Caco-2 (cell line): ENCODE measurements around the gene COCH. TPM values are rescaled to one million over a fixed set of nuclear protein-coding genes. Genes with fewer than 3 reads are reported as not detected.

Experiments
- BruUV-seq: library from RNA; stranded (reverse); fragments of 400-500 nt; replicated peaks from 2 replicates; lab custom pipeline; 2021; lab: Mats Ljungman, UMichigan
- CTCF ChIA-PET: fragments of 300-600 bp; sonication (Branson Sonifier 250); formaldehyde crosslinking; loops from one replicate; lab custom pipeline; 2022; ENCODE audit warnings: antibody characterized with exemption; lab: Charles Lee
- POLR2A ChIA-PET: fragments of 300-600 bp; sonication (Branson Sonifier 250); formaldehyde crosslinking; loops from one replicate; lab custom pipeline; 2022; ENCODE audit warnings: antibody characterized with exemption; lab: Charles Lee
- DNase-seq, 2 experiments: peaks; one replicate each; pipeline versions ENCODE4 v3.0.0 to v3.0.0-alpha.2; 2020 to 2022
- H3K27me3 ChIP-seq: replicated peaks from 2 replicates; pipeline ENCODE4 v1.6.0; 2011; ENCODE audit warnings: low read length; ENCODE audit not compliant: control insufficient read depth, insufficient read depth
- H3K36me3 ChIP-seq: 2 replicates; pipeline ENCODE4 v1.5.1; 2011; ENCODE audit warnings: low read length; ENCODE audit not compliant: control insufficient read depth, insufficient read depth
- H3K4me1 ChIP-seq: fragments of 250-450 bp; sonication (Bioruptor Pico); 2 replicates; pipeline ENCODE4 v1.5.1; 2020; ENCODE audit warnings: mild to moderate bottlenecking
- H3K4me3 ChIP-seq: 2 replicates; pipeline ENCODE4 v1.5.1; 2011; ENCODE audit warnings: low read depth, mild to moderate bottlenecking, control low read depth, low read length
- H3K9me3 ChIP-seq: fragments of 250-450 bp; sonication (Bioruptor Pico); 2 replicates; pipeline ENCODE4 v1.5.1; 2020; ENCODE audit warnings: mild to moderate bottlenecking, moderate library complexity
- H3K27ac Mint-ChIP-seq: one replicate; pipeline ENCODE4 v1.8.0; 2022; ENCODE audit warnings: mixed read lengths; ENCODE audit not compliant: unreplicated experiment
- H3K27me3 Mint-ChIP-seq: one replicate; pipeline ENCODE4 v1.8.0; 2022; ENCODE audit warnings: mixed read lengths; ENCODE audit not compliant: insufficient read depth, unreplicated experiment
- H3K36me3 Mint-ChIP-seq: one replicate; pipeline ENCODE4 v1.8.0; 2022; ENCODE audit warnings: mild to moderate bottlenecking, mixed read lengths; ENCODE audit not compliant: insufficient read depth, unreplicated experiment
- H3K4me1 Mint-ChIP-seq: one replicate; pipeline ENCODE4 v1.8.0; 2022; ENCODE audit warnings: low read depth, mixed read lengths; ENCODE audit not compliant: unreplicated experiment
- H3K4me3 Mint-ChIP-seq: one replicate; pipeline ENCODE4 v1.8.0; 2022; ENCODE audit warnings: mild to moderate bottlenecking, moderate library complexity, mixed read lengths; ENCODE audit not compliant: unreplicated experiment
- H3K9me3 Mint-ChIP-seq: one replicate; pipeline ENCODE4 v1.8.0; 2022; ENCODE audit warnings: mixed read lengths; ENCODE audit not compliant: unreplicated experiment
- intact Hi-C: fragments of 100-400 bp; cut with micrococcal nuclease; formaldehyde crosslinking; loops from one replicate; pipeline ENCODE4 v1.10.0; 2022; ENCODE audit not compliant: unreplicated experiment
- total RNA-seq: library from RNA; stranded (reverse); gene quantifications from 2 replicates; pipeline ENCODE4 v1.2.3, GENCODE V29; 2022
- TF ChIP-seq, protein P1 (sequence below), 2 experiments: fragments of 200-600 bp in 1 of 2; IDR thresholded peaks; 1 replicate in 1 of 2; 2 replicates in 1 of 2; pipeline versions ENCODE4 v1.5.1 to v1.8.0; 2011 to 2022; ENCODE audit warnings: antibody characterized with exemption in 1 of 2, control low read depth in 1 of 2, inconsistent platforms in 1 of 2, low read depth in 1 of 2, low read length in 1 of 2, mild to moderate bottlenecking in 1 of 2, moderate library complexity in 1 of 2; ENCODE audit not compliant: insufficient read depth in 1 of 2, severe bottlenecking in 1 of 2, unreplicated experiment in 1 of 2

The COCH gene
- total RNA-seq, 1 experiment from 2014 or later: 32.2 TPM

DNA sequence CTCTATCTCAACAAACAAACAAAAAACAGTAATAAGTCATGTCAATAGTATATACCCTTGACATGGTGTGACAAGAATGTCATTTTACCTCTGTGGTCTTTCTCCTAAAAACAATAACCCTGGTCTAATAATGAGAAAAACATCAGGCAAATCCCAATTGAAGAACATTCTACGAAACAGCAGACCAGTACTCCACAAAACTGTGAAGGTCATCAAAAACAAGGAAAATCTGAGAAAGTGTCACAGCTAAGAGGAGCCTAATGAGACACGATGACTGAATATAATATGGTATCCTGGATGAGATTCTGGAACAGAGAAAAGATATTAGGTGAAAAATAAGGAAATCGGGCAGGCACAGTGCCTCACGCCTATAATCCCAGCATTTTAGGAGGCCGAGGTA, 5.6 kb upstream of the COCH start:
- Mint-ChIP-seq H3K36me3 (no peaks in the 10 kb centered on the region), H3K4me1 (no peaks in the 10 kb centered on the region), H3K9me3 (no peaks in the 10 kb centered on the region), H3K4me3 (no peak overlapping the region), H3K27me3 (peaks cover 7% of the 10 kb centered on the region), H3K27ac (no peak overlapping the region)
- TF ChIP-seq, protein P1, sequence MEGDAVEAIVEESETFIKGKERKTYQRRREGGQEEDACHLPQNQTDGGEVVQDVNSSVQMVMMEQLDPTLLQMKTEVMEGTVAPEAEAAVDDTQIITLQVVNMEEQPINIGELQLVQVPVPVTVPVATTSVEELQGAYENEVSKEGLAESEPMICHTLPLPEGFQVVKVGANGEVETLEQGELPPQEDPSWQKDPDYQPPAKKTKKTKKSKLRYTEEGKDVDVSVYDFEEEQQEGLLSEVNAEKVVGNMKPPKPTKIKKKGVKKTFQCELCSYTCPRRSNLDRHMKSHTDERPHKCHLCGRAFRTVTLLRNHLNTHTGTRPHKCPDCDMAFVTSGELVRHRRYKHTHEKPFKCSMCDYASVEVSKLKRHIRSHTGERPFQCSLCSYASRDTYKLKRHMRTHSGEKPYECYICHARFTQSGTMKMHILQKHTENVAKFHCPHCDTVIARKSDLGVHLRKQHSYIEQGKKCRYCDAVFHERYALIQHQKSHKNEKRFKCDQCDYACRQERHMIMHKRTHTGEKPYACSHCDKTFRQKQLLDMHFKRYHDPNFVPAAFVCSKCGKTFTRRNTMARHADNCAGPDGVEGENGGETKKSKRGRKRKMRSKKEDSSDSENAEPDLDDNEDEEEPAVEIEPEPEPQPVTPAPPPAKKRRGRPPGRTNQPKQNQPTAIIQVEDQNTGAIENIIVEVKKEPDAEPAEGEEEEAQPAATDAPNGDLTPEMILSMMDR (IDR thresholded peaks at IDR 0.05; ENCODE audit: insufficient read depth in 1 of 2, low read depth in 1 of 2, low read length in 1 of 2, severe bottlenecking in 1 of 2, unreplicated experiment in 1 of 2): no peak
- POLR2A ChIA-PET: no interaction called here
- no peak for DNase-seq
- BruUV-seq: no TSS peak
- Histone ChIP-seq H3K4me1 (no peaks in the 10 kb centered on the region), H3K9me3 (no peaks in the 10 kb centered on the region), H3K4me3 (no peak overlapping the region), H3K27me3 (no peaks in the 10 kb centered on the region), H3K36me3 (no peaks in the 10 kb centered on the region)
- intact Hi-C loops: no loop called here
- CTCF ChIA-PET: no interaction called here

DNA sequence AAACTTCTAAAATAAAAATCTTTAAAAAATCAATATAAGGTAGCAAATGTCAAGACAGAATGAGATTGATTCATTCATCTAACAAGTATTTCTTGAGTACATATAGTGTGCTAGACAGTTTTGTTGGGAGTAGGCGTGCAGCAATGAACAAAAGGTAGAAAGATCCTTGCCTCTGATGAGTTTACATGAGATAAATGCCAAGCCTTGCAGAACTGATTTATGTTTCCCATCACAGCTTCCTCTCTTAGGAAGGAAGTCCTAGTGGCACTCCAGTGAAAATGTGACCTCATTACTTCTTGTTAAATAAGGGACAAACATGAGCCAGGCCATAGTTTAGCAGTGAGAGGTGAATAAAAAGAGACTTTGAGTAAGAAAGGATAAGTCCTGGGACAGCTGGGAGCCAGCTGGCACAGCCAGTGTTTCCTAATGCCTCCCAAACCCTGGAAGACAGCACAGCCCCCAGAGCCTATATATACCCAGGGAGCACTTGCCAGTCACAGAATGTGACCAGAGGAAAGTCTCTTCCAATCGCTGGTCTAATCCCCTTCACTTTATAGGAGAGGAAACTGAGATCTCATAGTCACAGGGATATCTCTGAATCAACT, 4.7 kb upstream of the COCH start:
- TF ChIP-seq, protein P1 (IDR thresholded peaks at IDR 0.05; ENCODE audit: insufficient read depth in 1 of 2, low read depth in 1 of 2, low read length in 1 of 2, severe bottlenecking in 1 of 2, unreplicated experiment in 1 of 2): no peak
- no TSS peak for BruUV-seq
- intact Hi-C loops: loop anchor here (5.0 to 10.0 kb wide), 2 partner anchors 142 to 215 kb away; no protein-coding TSS in a partner anchor
- Histone ChIP-seq H3K4me1 (no peaks in the 10 kb centered on the region), H3K27me3 (no peaks in the 10 kb centered on the region), H3K9me3 (no peaks in the 10 kb centered on the region), H3K4me3 (no peak overlapping the region), H3K36me3 (no peaks in the 10 kb centered on the region)
- CTCF ChIA-PET: no interaction called here
- H3K4me1 Mint-ChIP-seq: no peaks in the 10 kb centered on the region
- no peaks in the 10 kb centered on the region for H3K9me3 Mint-ChIP-seq
- DNase-seq: no peak
- peaks cover 3% of the 10 kb centered on the region for H3K27me3 Mint-ChIP-seq
- POLR2A ChIA-PET: no interaction called here
- H3K27ac Mint-ChIP-seq: no peak overlapping the region
- no peak overlapping the region for H3K4me3 Mint-ChIP-seq
- peaks cover 3% of the 10 kb centered on the region for H3K36me3 Mint-ChIP-seq

DNA sequence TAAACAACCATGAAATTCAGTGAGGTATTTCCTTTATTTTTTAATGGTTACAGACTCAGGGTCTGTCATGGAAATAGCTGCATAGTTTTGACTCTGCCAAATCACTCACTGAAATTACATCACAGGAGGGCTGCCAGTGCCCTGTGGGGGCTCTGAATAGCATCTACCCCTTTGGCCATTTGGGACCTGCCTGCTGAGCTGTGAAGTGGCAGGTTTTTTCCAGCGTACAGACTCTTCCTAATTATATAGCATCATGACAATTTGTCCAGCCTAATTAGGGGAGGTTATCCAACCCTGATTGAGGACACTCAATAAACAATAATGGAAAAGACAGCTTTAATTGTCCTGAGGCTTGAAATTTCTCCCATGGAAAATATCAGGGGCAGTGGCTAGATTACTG, 1.8 kb upstream of the COCH start:
- Histone ChIP-seq H3K9me3 (no peaks in the 10 kb centered on the region), H3K4me3 (no peak overlapping the region), H3K36me3 (no peaks in the 10 kb centered on the region), H3K27me3 (no peaks in the 10 kb centered on the region), H3K4me1 (no peaks in the 10 kb centered on the region)
- Mint-ChIP-seq H3K4me1 (no peaks in the 10 kb centered on the region), H3K36me3 (peaks cover 9% of the 10 kb centered on the region), H3K27me3 (no peaks in the 10 kb centered on the region), H3K27ac (no peak overlapping the region), H3K4me3 (no peak overlapping the region), H3K9me3 (no peaks in the 10 kb centered on the region)
- intact Hi-C loops: loop anchor here (5.0 to 10.0 kb wide), 2 partner anchors 145 to 218 kb away; no protein-coding TSS in a partner anchor
- CTCF ChIA-PET: no interaction called here
- BruUV-seq: no TSS peak
- POLR2A ChIA-PET: no interaction called here
- DNase-seq: no peak
- TF ChIP-seq, protein P1 (IDR thresholded peaks at IDR 0.05; ENCODE audit: insufficient read depth in 1 of 2, low read depth in 1 of 2, low read length in 1 of 2, severe bottlenecking in 1 of 2, unreplicated experiment in 1 of 2): no peak
